HG03575 (cell line): ENCODE data around the gene ZCCHC7.
"Not testable (repeated sequence)": the region's sequence is repeated elsewhere in the genome, so short reads cannot be mapped to it uniquely, and the experiment has no call there.

Experiments
- ATAC-seq: cut with Tn5 transposase; IDR thresholded peaks from one replicate; pipeline ENCODE4 v1.9.1; 2021; ENCODE audit not compliant: unreplicated experiment, insufficient number of reproducible peaks, low FRiP score; ENCODE audit errors: extremely low read depth

ZCCHC7 gene

DNA sequence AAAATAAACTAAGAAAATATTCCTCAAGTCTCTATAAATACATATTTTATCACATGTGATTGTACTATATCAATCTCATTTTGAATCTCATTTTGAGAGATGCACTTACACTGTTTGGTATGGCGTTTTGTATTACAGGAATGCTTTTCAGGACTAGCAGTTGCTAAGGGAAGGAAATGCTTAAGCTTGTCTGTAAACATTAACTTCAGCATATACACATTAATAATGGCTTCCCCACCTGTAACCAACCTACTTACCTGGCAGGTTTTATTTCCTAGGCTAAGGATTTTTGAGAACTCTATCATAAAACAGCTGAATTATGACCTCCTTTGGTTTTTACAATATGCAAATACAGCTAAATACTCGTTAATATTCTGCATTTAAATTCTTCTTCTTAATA, 161.2 kb downstream of the ZCCHC7 start:
- ATAC-seq = no peak

DNA sequence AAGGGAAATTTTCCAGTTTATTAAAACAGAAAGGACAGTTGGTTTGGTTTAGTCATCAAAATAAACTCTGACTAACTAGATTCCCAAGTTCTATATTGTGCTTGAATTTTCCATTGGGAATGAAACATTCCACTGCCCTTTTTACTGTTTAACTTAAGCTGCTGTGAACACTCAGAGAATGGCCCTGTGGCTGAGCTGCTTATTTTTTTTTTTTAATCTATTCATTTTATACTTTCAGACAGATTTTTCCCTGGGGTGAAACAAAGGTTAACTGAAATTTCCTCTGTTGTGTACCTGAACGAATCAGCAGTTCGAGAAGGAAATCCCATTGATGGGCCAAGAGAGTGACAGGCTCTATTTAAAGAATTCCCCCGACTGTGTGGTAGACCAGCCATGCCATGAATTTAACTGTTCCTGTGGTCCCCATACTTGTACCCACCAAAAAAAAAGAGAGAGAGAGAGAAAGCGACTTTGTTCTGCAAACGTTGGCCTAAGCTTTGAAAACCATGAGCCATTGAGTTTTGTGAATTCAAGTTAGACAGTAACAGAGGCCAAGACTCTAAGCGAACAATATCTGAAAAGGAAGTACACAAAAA, 163.5 kb downstream of the ZCCHC7 start:
- no peak for ATAC-seq

DNA sequence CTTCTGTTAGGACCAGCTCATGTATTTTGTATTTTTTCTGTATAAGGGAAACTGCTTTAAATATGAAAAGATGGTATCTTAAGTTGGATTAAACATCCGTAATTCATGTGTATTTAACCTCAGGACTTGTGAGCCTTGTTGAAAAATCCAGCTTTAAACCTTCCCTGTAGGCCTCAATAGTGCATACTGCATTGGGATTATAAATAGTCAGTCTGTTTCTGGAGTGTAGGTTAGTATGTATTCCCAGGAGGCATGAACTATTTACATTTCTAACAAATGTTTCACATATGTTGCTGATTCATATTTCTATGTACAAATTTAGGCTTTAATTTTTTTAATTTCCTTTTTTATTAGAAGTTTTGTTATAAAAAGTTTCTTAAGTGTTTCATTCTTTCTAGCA, 164.3 kb downstream of the ZCCHC7 start:
- no peak for ATAC-seq

DNA sequence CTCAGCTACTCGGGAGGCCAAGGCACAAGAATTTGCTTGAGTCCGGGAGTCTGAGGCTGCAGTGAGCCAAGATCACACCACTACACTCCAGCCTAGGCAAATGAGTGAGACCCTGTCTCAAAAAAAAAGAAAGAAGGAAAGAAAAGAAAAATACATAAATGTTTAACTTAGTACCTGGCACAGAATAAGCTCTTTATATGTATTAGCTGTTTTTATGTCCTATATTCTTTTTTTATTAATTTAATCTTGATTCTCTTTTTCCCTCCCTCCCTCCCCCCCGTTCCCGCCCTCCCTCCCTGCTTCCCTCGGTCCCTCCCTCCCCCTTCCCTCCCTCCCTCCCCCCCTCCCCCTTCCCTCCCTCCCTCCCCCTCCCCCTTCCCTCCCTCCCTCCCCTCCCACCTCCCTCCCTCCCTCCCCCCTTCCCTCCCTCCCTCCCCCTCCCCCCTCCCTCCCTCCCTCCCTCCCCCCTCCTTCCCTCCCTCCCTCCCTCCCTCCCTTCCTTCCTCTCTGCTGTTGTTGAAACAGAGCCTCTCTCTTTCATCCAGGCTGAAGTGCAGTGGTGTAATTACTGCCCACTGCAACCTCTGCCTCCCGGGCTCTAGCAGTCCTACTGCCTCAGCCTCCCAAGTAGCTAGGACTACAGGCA, 166.3 kb downstream of the ZCCHC7 start:
- no peak for ATAC-seq

DNA sequence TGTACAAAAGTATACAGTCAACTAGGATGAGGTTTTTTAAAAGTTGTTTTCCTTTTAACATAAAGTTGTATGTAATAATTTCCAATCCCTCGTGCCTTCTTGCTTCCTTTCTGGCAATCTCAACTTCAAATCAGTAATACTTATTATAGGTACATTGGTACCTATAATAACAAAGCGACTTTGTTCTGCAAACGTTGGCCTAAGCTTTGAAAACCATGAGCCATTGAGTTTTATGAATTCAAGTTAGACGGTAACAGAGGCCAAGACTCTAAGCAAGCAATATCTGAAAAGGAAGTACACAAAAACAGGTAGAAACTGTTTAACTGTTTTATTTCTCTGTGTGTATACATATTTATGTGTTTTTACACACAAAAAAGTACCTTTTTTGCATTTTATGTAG, 166.9 kb downstream of the ZCCHC7 start:
- ATAC-seq = no peak

DNA sequence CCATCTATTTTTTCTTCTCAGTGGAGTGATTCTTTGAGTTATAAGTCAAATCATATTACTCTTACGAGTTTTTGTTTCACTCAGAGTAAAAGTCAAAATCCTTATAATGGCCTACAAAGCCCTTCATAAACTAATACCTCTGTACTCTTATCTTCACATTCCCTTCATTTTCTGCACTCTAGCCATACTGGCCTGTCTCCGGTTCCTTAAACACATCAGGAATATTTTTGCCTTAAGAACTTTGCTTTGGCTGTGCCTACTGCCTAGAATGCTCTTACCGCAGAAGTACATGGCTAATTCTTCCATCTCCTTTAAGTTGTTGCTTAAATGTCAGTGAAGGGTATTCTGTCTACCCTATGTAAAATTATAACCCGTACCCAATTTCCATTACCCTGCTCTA, 169.3 kb downstream of the ZCCHC7 start:
- ATAC-seq = no peak

DNA sequence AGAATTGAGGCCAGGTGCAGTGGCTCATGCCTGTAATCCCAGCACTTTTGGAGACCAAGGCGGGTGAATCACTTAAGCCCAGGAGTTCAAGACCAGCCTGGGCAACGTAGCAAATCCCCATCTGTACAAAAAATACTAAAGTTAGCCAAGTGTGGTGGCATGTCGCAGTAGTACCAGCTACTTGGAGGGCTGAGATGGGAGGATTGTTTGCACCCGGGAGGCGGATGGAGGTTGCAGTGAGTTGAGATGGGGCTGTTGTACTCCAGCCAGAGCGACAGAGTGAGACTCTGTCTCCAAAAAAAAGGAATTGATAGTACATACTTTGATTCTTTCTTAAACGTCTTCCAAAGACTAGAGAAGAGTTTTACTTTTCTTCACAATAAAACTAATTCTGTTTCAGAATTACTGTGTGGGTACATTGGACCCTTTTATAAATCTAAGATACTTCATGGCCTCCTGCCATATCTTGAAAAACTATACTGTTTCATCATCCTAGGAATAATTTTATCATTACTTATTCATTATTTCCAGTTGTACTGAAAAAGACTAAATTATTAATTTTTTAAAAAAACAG, 170.1 kb downstream of the ZCCHC7 start:
- ATAC-seq = no peak

DNA sequence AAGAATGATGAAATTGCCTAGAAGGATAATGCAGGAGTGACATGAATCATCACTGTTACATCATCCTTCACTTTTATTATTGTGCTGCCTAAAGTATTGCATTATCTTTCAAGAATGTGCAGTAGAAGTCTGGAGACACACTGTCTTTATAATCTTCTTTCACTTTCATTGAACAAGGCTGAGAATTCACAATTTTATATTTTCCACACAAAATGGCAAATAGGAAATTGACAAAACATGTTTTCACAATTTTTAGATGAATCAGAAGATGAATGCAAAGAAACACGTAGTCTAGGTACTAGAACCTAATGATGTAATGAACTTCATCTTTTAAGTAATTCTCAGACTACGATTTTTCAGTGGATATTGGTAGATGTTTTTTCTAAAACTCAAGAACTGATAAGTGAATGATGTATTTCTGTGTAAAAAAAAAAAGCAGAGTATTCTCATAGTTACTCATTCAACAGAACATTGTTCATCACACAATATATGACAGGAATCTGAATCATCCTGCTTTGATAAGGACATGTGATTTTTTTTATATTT, 170.6 kb downstream of the ZCCHC7 start:
- ATAC-seq = no peak

DNA sequence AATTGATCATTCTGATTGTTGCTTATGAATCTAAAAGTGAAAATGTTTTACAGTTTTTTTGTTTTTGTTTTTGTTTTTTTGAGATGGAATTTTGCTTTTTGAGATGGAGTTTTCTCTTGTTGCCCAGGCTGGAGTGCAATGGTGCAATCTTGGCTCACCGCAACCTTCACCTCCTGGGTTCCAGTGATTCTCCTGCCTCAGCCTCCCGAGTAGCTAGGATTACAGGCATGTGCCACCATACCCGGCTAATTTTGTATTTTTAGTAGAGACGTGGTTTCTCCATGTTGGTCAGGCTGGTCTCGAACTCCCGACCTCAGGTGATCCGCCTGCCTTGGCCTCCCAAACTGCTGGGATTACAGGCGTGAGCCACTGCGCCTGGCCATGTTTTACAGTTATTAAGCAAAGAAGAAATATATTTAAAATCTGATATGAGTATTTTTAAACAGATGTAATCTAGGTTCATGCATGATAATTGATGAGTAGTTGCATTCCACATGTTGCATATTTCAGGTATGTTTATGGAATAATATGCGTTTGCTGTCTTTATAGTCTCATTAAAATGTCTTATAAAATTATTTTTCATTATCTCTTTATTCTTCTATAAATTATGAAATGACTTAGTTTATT, 171.4 kb downstream of the ZCCHC7 start:
- ATAC-seq = not testable (repeated sequence)

DNA sequence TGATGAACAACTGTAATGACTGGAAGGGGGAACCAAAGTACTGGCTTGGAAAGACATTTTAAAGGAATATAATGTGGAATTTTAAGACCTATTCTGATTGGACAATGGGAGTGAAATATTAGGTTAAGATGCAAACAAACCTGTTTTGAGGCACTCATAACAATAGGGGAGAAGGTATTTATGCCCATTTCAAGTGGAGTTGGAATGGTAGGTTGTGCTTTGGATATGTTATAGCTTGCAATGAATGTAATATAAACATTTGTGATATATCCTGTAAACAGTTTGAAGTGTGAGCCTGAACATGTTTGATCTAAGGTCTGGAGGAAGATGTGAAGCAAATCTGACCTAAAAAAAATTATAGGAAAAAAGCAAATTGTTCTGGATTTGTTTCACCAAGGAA, 172.5 kb downstream of the ZCCHC7 start:
- no peak for ATAC-seq

DNA sequence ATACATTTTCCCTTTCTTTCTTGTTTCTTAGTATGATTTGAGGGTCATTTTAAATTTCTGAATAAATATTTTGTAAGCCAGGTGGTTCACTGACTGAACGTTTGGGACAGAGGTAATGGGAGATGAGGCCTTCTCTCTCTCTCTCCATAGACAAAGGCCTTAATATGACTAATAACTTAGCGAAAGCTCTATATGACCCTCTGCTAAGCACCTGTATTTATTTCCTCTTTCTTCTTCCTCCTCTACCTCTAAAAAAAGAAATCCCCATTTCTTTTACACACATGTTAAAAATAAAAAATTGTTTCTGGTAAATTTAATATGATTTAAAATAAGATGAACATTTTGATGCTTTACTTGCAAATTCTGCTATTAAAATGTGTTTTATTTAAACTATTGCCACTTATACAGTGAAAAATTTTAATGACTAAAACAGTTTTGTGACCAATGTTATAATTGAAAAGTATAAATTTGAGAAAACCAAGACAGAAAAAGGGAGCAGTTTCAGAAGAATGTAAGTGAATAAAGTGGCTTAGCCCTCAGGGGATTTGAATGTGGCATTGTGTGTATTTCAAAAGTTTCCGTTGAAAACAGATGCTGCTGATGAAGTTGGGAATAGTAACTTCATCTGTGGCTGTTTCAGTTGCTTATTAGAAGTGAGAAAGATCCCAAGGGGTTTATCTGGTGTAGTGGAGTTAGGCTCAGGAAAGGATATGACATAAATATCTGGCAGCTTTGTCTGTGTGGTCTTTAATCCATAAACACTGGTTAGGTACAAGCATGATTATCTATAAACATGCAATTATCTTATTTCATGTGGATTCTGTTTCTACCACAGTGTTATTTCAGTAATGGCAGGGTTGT, 173.5 kb downstream of the ZCCHC7 start:
- ATAC-seq = no peak

DNA sequence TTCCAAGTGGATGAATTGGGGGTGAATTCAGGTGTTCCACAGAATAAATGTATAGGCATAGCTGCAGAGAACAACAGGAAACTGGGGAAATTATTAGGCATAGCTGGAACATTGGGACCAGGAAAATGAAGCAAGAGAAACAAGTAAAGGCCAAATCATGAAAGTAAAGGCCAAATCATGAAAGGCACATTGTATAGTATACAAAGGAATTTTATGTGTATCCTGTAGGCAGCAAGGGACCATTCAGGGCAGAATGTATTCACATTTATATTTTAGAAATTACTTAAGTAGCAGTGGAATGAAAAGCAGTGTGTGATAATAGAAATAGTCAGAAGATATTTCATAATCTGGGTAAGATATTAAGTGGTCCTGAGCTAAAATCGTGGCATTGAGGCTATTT, 174.8 kb downstream of the ZCCHC7 start:
- ATAC-seq = no peak

DNA sequence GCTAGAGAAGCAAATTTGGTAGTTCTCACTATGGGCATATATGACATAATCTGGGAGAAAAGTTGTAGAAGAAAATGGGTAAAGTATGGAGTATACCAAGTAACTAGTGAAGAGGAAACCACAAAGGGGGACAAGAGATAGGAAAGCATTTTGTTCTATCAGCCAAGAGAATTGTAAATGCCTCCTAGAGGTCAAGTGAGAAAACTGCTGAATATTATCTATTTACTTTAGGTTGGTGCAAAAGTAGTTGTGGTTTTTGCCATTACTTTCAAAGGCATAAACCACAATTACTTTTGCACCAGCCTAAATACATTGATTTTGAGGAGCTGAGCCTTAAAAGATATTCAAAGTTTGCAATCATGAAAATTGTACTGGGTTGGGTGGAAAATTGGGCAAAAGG, 175.4 kb downstream of the ZCCHC7 start:
- no peak for ATAC-seq

DNA sequence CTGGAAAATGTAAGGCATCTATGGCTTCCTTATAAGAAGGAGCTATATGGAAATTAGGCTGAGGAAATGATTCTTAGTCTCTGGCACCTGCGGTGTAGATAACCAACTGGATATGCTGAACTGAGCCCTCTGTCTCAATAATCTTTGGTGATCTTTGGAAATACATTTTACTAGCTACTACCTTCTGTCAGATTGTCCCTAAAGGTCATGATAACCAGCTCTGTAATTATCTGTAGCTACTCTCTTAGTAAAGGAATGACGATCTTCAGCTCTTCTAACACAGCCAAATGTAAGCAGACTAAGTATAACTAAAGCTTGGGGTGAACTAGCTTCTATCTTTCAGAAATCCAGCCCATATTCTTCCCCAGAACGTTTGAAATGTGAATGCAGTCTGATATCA, 177.2 kb downstream of the ZCCHC7 start:
- ATAC-seq = no peak

DNA sequence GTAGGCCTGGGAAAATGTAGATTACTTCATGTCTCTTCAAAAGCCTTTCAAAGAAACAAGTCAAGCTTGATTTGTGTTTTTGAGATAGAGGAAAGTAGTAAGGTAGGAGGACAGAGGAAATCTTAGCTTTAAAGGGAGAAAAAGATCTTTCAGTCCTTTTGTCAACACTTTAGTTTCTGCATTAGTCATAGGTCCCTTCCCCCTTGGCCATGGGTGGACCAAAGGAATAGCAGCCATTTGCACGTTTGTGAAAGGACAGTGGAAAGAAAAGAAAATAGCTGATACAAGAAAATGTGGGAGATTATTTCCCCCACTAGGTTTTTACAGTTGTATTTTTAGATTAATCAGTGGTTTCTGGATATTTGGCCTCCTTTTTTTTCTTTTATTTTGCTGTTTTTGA, 180.2 kb downstream of the ZCCHC7 start:
- ATAC-seq = no peak

DNA sequence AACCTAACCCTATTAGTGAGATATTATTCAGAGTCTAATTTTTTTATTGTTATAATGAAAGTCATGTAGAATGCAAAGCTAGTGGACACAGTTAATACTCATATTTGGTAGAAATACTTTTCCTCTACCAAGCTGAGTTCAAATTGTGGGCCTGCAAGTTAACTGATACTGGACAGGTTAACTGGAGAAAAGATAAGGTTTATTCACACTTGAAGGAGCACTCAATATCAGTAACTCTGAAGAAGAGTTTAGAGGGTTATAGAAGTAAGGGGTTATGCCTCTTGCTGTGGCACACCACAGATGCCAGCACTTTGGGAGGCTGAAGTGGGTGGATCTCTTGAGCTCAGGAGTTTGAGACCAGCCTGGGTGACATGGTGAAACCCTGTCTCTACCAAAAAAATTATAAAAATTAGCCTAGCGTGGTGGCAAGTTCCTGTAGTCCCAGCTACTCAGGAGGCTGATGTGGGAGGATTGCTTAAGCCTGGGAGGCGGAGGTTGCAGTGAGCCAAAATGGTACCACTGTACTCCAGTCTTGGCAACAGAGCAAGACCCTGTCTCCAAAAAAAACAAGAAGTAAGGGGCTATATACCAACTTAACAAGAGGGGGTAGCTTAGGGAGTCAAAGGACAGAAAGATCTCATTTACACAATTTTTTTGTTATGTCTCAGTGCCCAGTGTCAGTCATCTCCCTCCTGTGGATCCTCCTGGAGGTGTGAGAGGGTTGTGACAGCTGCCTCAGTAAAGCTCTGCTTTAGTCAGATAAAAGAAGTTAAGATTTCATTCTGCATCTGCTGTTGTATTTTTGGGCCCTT, 180.9 kb downstream of the ZCCHC7 start:
- no peak for ATAC-seq

DNA sequence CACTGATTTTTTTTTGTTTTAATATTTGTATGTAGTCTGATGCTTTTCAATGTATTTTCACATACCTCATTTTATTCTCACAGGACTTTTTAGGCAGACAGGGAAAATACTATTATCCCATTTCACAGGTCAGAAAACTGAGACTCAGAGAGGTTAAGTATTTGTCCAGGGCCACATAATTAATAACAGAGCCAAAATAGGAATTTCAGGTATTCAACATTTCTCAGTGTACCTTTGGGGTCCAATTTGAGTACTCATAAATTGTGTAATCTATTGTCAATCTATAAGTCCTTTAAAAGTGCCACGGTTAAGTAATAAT, 181.4 kb downstream of the ZCCHC7 start:
- no peak for ATAC-seq

DNA sequence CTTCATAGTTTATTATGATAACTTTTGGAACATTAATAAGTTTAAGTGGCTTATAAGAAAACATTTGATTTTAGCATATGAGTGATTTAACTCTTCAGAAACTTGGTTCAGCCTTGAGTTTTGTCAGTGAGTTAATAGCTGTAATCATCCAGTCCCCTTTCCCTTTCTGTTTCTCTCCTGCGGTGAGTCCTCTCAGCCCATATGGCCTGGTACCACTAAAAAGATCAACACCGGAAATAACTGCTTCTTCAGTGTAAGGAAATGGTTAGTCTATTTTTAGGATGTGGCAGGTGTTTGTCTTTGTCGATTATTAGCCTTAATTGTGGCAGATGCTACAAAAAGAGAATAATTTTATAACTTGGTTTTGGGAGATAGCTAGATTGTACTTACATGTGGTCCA, 181.9 kb downstream of the ZCCHC7 start:
- peak; percentile 65 for ATAC-seq

DNA sequence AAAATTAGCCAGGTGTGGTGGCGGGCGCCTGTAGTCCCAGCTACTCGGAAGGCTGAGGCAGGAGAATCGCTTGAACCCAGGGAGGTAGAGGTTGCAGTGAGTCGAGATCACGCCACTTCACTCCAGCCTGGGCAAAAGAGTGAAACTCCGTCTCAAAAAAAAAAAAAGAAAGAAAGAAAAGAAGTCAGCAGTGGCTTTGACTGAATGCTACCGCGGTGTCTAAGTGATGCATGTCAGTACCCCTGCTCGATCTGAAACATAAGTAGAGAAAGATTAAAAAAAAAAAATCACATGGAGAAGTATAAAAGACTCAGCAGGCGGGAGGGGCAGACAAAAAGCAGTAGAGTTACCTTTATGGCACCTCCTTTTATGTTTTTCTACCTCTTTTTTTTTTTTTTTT, 182.9 kb downstream of the ZCCHC7 start:
- not testable (repeated sequence) for ATAC-seq
